OCI-LY3 (cell line): ENCODE data around the gene EPYC.

Source experiments
- H2AFZ ChIP-seq: fragments of 200-600, 300-600 bp; shearing (Covaris generic); 2 replicates; pipeline ENCODE4 v1.6.0; 2014; ENCODE audit warnings: antibody characterized with exemption, low read depth, low read length
- H3K27ac ChIP-seq: fragments of 200-600, 300-600 bp; sonication (generic); 2 replicates; pipeline ENCODE4 v1.5.1; 2014; ENCODE audit warnings: mild to moderate bottlenecking, low read length, moderate library complexity, mixed read lengths
- H3K27me3 ChIP-seq: fragments of 200-600, 300-600 bp; sonication (generic); 2 replicates; pipeline ENCODE4 v1.6.1; 2014; ENCODE audit warnings: low read depth, low read length, mixed read lengths
- H3K36me3 ChIP-seq: fragments of 200-600, 300-600 bp; sonication (generic); replicated peaks from 2 replicates; pipeline ENCODE3; 2014; ENCODE audit warnings: low read depth, low read length, mixed read lengths
- H3K4me1 ChIP-seq: fragments of 300-600, 200-600 bp; sonication (generic); 2 replicates; pipeline ENCODE4 v1.6.1; 2014; ENCODE audit warnings: low read length, mixed read lengths
- H3K4me2 ChIP-seq: fragments of 200-600, 300-600 bp; sonication (generic); 2 replicates; pipeline ENCODE4 v1.6.1; 2014; ENCODE audit warnings: low read length, mixed read lengths
- H3K4me3 ChIP-seq: fragments of 300-600, 200-600 bp; sonication (generic); 2 replicates; pipeline ENCODE4 v1.5.1; 2014; ENCODE audit warnings: antibody characterized with exemption, mild to moderate bottlenecking, low read length, moderate library complexity
- H3K79me2 ChIP-seq: fragments of 300-600, 200-600 bp; shearing (Covaris generic); 2 replicates; pipeline ENCODE4 v1.6.1; 2014; ENCODE audit warnings: mild to moderate bottlenecking, low read length, mixed read lengths
- H3K9ac ChIP-seq: fragments of 300-600, 200-600 bp; shearing (Covaris generic); 2 replicates; pipeline ENCODE4 v1.6.0; 2014; ENCODE audit warnings: mild to moderate bottlenecking, low read length, moderate library complexity
- H3K9me3 ChIP-seq: fragments of 200-600, 300-600 bp; shearing (Covaris generic); 2 replicates; pipeline ENCODE4 v1.6.1; 2014; ENCODE audit warnings: low read length, mixed read lengths; ENCODE audit not compliant: insufficient read depth
- H4K20me1 ChIP-seq: fragments of 200-600, 300-600 bp; sonication (generic); 2 replicates; pipeline ENCODE4 v1.6.1; 2016; ENCODE audit warnings: low read length, mixed read lengths; ENCODE audit not compliant: insufficient read depth
- EZH2phosphoT487 ChIP-seq: fragments of 200-600 bp; shearing (Covaris generic); IDR thresholded peaks from 2 replicates; pipeline ENCODE4 v1.6.1; 2018; ENCODE audit warnings: antibody characterized with exemption, mixed run types, low read depth
- TF ChIP-seq, protein P1 (sequence below): fragments of 200-600, 300-600 bp; sonication (generic); IDR thresholded peaks from 2 replicates; pipeline ENCODE4 v1.5.1; 2014; ENCODE audit warnings: antibody characterized with exemption, low read length, low read depth

The EPYC gene

GRCh38 chr12:90938451-90938850, 66.3 kb downstream of the EPYC start:
- Histone ChIP-seq H3K4me2 (no peak overlapping the region), H3K4me3 (no peak overlapping the region), H3K4me1 (no peaks in the 10 kb centered on the region), H3K36me3 (no peaks in the 10 kb centered on the region), H3K9ac (no peak overlapping the region), H4K20me1 (no peaks in the 10 kb centered on the region), H3K27me3 (no peaks in the 10 kb centered on the region), H2AFZ (no peak overlapping the region), H3K9me3 (no peaks in the 10 kb centered on the region), H3K27ac (no peak overlapping the region), H3K79me2 (no peaks in the 10 kb centered on the region)
- TF ChIP-seq, protein P1, sequence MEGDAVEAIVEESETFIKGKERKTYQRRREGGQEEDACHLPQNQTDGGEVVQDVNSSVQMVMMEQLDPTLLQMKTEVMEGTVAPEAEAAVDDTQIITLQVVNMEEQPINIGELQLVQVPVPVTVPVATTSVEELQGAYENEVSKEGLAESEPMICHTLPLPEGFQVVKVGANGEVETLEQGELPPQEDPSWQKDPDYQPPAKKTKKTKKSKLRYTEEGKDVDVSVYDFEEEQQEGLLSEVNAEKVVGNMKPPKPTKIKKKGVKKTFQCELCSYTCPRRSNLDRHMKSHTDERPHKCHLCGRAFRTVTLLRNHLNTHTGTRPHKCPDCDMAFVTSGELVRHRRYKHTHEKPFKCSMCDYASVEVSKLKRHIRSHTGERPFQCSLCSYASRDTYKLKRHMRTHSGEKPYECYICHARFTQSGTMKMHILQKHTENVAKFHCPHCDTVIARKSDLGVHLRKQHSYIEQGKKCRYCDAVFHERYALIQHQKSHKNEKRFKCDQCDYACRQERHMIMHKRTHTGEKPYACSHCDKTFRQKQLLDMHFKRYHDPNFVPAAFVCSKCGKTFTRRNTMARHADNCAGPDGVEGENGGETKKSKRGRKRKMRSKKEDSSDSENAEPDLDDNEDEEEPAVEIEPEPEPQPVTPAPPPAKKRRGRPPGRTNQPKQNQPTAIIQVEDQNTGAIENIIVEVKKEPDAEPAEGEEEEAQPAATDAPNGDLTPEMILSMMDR, result no peak
- TF ChIP-seq EZH2phosphoT487, result no peak

GRCh38 chr12:90937651-90938050, 67.1 kb downstream of the EPYC start:
- Histone ChIP-seq H3K27ac (no peak overlapping the region), H3K4me2 (no peak overlapping the region), H3K9me3 (no peaks in the 10 kb centered on the region), H3K27me3 (no peaks in the 10 kb centered on the region), H3K4me3 (no peak overlapping the region), H4K20me1 (no peaks in the 10 kb centered on the region), H2AFZ (no peak overlapping the region), H3K4me1 (no peaks in the 10 kb centered on the region), H3K79me2 (no peaks in the 10 kb centered on the region), H3K9ac (no peak overlapping the region), H3K36me3 (no peaks in the 10 kb centered on the region)
- TF ChIP-seq, protein P1, result no peak
- TF ChIP-seq EZH2phosphoT487, result no peak

DNA sequence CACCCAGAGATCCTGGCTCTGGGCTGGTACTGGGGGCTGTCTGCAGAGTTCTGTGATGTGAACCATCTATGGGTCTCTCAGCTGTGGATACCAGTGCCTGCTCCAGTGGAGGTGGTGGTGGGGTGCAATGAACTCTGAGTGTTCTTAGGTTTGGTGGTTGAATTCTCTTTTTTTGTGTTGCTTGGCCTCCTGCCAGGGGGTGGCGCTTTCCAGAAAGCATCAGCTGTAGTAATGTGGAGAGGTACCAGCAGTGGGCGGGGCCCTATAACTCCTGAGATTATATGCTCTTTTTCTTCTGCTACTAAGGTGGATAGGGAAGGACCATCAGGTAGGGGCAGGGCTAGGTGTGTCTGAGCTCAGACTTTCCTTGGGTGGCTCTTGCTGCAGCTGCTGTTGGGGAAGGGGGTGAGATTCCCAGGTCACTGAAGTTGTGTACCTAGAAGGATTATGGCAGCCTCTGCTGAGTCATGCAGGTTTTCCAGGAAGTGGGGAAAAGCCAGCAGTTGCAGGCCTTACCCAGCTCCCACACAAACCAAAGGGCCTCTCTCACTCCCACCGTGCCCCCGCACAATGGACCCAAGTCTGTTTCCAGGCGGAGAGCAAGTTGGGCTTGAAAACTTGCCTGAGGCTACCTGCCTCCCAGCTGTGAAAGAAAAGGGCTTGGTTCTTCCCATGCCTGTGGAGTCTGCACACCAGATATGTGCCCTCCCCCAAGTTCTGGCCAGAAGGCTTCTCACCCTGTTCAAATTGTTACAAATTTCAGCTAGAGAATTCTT, 68.4 kb downstream of the EPYC start:
- TF ChIP-seq, protein P1, result no peak
- TF ChIP-seq EZH2phosphoT487, result no peak
- Histone ChIP-seq H3K36me3 (no peaks in the 10 kb centered on the region), H4K20me1 (no peaks in the 10 kb centered on the region), H3K27ac (no peak overlapping the region), H2AFZ (no peak overlapping the region), H3K27me3 (no peaks in the 10 kb centered on the region), H3K4me2 (no peak overlapping the region), H3K4me1 (no peaks in the 10 kb centered on the region), H3K79me2 (no peaks in the 10 kb centered on the region), H3K4me3 (no peak overlapping the region), H3K9ac (no peak overlapping the region), H3K9me3 (no peaks in the 10 kb centered on the region)

DNA sequence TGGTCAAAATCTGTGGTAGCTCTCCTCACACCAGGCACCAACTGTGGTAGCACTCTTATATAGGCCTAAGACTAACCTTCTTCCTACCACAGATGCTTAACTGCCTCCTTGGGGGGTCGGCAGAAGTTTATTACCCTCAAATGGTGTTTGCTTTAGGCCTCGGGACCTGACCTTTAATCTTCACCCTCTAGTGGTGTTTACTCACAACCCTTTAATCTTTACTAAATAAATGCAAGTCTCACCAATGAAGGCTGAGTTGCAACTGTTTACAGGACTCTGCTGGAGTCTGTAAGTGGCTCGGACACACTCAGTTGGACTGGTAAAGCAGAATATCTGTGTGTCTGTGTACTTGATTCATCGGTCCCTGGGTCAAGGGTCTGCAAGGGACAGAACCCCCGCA, 79.2 kb downstream of the EPYC start:
- Histone ChIP-seq H3K27ac (no peak overlapping the region), H3K4me3 (no peak overlapping the region), H2AFZ (no peak overlapping the region), H3K79me2 (no peaks in the 10 kb centered on the region), H3K36me3 (no peaks in the 10 kb centered on the region), H3K9me3 (no peaks in the 10 kb centered on the region), H3K4me1 (no peaks in the 10 kb centered on the region), H3K27me3 (no peaks in the 10 kb centered on the region), H3K4me2 (no peak overlapping the region), H3K9ac (no peak overlapping the region), H4K20me1 (no peaks in the 10 kb centered on the region)
- TF ChIP-seq EZH2phosphoT487, result no peak
- TF ChIP-seq, protein P1, result no peak
